ENCODE results near the gene SEC24A. TPM values are rescaled to one million over a fixed set of nuclear protein-coding genes. Genes with fewer than 3 reads are reported as not detected.
"Not testable (repeated sequence)": the region's sequence is repeated elsewhere in the genome, so short reads cannot be mapped to it uniquely, and the experiment has no call there.

The SEC24A gene
- total and polyA plus RNA-seq, 2 donors, result 7.8 to 52.7 TPM

DNA sequence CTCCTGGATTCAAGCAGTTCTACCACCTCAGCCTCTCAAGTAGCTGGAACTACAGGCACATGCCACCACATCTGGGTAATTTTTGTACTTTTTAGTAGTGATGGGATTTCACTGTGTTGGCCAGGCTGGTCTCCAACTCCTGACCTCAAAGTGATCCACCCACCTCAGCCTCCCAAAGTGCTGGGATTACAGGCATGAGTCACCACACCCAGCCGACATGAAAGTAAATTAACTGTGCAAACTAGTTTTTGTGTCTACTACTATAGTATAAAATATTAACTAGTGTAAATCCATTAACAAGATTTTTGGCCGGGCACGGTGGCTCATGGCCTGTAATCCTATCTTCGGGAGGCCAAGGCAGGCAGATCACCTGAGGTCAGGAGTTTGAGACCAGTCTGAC lies 25.0 kb downstream of the SEC24A start:
- not testable (repeated sequence) for H3K27ac ChIP-seq (ENCODE audit: low read depth); H3K36me3 ChIP-seq (ENCODE audit: insufficient read depth); H3K4me1 ChIP-seq (ENCODE audit: insufficient read depth); DNase-seq (ENCODE audit: extremely low spot score); H3K4me3 ChIP-seq (ENCODE audit: low read depth, low read length)
- 89% methylated on average over 4 of the region's 4 CpGs for WGBS

GRCh38 chr5:134677357-134677756 lies 28.8 kb downstream of the SEC24A start:
- DNase-seq (ENCODE audit: extremely low spot score); H3K4me3 ChIP-seq (ENCODE audit: low read depth, low read length); H3K4me1 ChIP-seq (ENCODE audit: insufficient read depth); H3K27ac ChIP-seq (ENCODE audit: low read depth); H3K36me3 ChIP-seq (ENCODE audit: insufficient read depth): not testable (repeated sequence)
- WGBS, result 91% methylated on average over 4 of the region's 4 CpGs

- not testable (repeated sequence) for H3K4me1 ChIP-seq (ENCODE audit: insufficient read depth); DNase-seq (ENCODE audit: extremely low spot score); H3K27ac ChIP-seq (ENCODE audit: low read depth); H3K4me3 ChIP-seq (ENCODE audit: low read depth, low read length); H3K36me3 ChIP-seq (ENCODE audit: insufficient read depth)
- 96% methylated on average over 8 of the region's 8 CpGs for WGBS
These were observed 41.6 kb downstream of the SEC24A start for GRCh38 chr5:134690144-134690543.

DNA sequence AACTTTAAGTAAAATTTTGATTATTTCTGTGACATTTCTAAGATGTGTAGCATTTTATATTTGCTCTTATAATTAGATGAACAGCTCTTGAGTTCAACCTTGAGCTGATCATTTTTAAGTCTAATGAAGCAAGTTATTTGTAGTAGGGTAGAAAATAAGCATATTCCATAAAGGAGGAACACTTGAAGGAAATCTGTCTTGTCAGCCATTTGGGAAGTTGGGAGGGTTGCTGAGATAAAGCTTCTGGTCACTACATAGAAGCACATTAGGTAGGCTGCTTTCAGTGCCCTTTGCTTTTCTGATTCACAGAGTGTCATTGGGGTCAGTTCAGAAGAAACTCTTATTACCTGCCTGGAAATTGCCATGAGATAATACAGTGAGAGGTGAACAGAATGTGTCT lies 44.1 kb downstream of the SEC24A start:
- DNase-seq (ENCODE audit: extremely low spot score), result no peak
- Histone ChIP-seq H3K4me1 (ENCODE audit: insufficient read depth) (no peaks in the 10 kb centered on the region), H3K27ac (ENCODE audit: low read depth) (no peak overlapping the region), H3K36me3 (ENCODE audit: insufficient read depth) (peaks cover 6% of the 10 kb centered on the region), H3K4me3 (ENCODE audit: low read depth, low read length) (no peak overlapping the region)

GRCh38 chr5:134708301-134708700 lies 59.7 kb downstream of the SEC24A start:
- no peak overlapping the region for H3K4me3 ChIP-seq (ENCODE audit: low read depth, low read length)
- H3K4me1 ChIP-seq (ENCODE audit: insufficient read depth), result no peaks in the 10 kb centered on the region
- no peak overlapping the region for H3K27ac ChIP-seq (ENCODE audit: low read depth)
- no peak for DNase-seq (ENCODE audit: extremely low spot score)
- whole genome bisulfite sequencing, result 97% methylated on average over 1 of the region's 1 CpG
- H3K36me3 ChIP-seq (ENCODE audit: insufficient read depth), result peaks cover 7% of the 10 kb centered on the region

GRCh38 chr5:134714120-134714519 lies 65.5 kb downstream of the SEC24A start:
- no peak overlapping the region for H3K27ac ChIP-seq (ENCODE audit: low read depth)
- peaks cover 5% of the 10 kb centered on the region for H3K36me3 ChIP-seq (ENCODE audit: insufficient read depth)
- WGBS, result 88% methylated on average over 5 of the region's 5 CpGs
- no peaks in the 10 kb centered on the region for H3K4me1 ChIP-seq (ENCODE audit: insufficient read depth)
- no peak for DNase-seq (ENCODE audit: extremely low spot score)
- no peak overlapping the region for H3K4me3 ChIP-seq (ENCODE audit: low read depth, low read length)

GRCh38 chr5:134714541-134714940 lies 66.0 kb downstream of the SEC24A start:
- Histone ChIP-seq H3K4me1 (ENCODE audit: insufficient read depth) (no peaks in the 10 kb centered on the region), H3K4me3 (ENCODE audit: low read depth, low read length) (no peak overlapping the region), H3K27ac (ENCODE audit: low read depth) (no peak overlapping the region), H3K36me3 (ENCODE audit: insufficient read depth) (peaks cover 5% of the 10 kb centered on the region)
- no peak for DNase-seq (ENCODE audit: extremely low spot score)
- 95% methylated on average over 3 of the region's 3 CpGs for WGBS

- not testable (repeated sequence) for H3K36me3 ChIP-seq (ENCODE audit: insufficient read depth); H3K4me1 ChIP-seq (ENCODE audit: insufficient read depth); H3K27ac ChIP-seq (ENCODE audit: low read depth); DNase-seq (ENCODE audit: extremely low spot score); H3K4me3 ChIP-seq (ENCODE audit: low read depth, low read length)
- WGBS, result 89% methylated on average over 4 of the region's 4 CpGs
These were observed 66.9 kb downstream of the SEC24A start for GRCh38 chr5:134715466-134715865.

GRCh38 chr5:134724872-134725271 lies 76.3 kb downstream of the SEC24A start:
- Histone ChIP-seq H3K4me1 (ENCODE audit: insufficient read depth) (no peaks in the 10 kb centered on the region), H3K36me3 (ENCODE audit: insufficient read depth) (no peaks in the 10 kb centered on the region), H3K27ac (ENCODE audit: low read depth) (no peak overlapping the region), H3K4me3 (ENCODE audit: low read depth, low read length) (no peak overlapping the region)
- no peak for DNase-seq (ENCODE audit: extremely low spot score)
- 87% methylated on average over 1 of the region's 1 CpG for WGBS

DNA sequence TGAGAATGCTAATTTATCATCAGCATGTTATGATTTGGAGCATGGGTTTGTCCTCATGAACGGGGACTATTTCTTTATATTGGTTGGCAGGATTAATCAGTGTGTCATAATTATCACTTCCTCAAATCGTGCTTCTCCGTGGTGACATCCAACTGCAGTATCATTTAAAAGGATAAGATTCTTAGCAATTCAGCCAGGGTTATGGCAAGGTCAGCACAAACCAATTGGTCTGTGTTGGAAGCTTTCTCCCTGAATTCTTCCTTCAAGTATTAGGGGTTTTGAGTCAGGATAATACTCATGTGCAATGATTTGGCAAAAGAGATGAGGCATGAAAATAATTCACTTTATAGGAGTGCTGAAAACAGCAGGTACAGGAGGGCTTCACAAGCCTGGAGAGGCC lies 84.2 kb downstream of the SEC24A start:
- DNase-seq (ENCODE audit: extremely low spot score), result no peak
- no peak overlapping the region for H3K4me3 ChIP-seq (ENCODE audit: low read depth, low read length)
- H3K36me3 ChIP-seq (ENCODE audit: insufficient read depth), result no peaks in the 10 kb centered on the region
- H3K4me1 ChIP-seq (ENCODE audit: insufficient read depth), result no peaks in the 10 kb centered on the region
- H3K27ac ChIP-seq (ENCODE audit: low read depth), result no peak overlapping the region
- 66% methylated on average over 3 of the region's 3 CpGs for WGBS

GRCh38 chr5:134735243-134735642 lies 86.7 kb downstream of the SEC24A start:
- 76% methylated on average over 4 of the region's 4 CpGs for WGBS

DNA sequence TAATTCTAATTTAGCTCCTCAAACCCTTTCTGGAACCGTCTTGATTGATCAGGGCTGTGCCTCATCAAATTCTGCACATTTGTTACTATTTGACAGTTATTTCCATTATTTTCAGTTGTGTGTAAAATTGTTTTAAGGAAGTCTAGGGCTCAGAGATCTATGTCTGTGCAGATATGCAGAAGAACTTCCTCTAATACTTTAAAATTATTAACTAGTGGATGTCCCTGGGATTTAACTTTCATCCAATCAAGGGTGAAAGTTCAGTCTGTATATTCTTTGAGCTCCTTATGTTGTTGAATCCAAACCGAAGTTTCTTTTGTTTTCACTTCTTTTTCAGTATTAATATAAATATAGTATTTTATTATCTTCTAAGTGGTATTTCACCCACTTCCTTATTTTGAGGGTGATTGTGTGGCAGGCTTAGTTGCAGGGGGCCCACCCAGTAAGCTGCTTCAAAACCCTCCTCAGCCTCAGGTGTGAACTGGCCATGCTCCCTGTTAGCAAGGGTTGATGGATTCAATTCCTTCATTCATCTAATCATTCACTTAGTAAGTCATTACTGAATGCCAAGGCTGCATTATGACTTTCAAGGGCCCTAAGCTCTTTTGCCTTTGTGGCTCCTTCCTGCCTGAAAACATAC lies 87.7 kb downstream of the SEC24A start:
- no peaks in the 10 kb centered on the region for H3K4me1 ChIP-seq (ENCODE audit: insufficient read depth)

More at GRCh38 chr5:134735243-134735642, 86.7 kb downstream of the SEC24A start:
- Histone ChIP-seq H3K36me3 (ENCODE audit: insufficient read depth) (no peaks in the 10 kb centered on the region), H3K4me1 (ENCODE audit: insufficient read depth) (no peaks in the 10 kb centered on the region), H3K4me3 (ENCODE audit: low read depth, low read length) (no peak overlapping the region), H3K27ac (ENCODE audit: low read depth) (no peak overlapping the region)
- DNase-seq (ENCODE audit: extremely low spot score), result no peak

DNA sequence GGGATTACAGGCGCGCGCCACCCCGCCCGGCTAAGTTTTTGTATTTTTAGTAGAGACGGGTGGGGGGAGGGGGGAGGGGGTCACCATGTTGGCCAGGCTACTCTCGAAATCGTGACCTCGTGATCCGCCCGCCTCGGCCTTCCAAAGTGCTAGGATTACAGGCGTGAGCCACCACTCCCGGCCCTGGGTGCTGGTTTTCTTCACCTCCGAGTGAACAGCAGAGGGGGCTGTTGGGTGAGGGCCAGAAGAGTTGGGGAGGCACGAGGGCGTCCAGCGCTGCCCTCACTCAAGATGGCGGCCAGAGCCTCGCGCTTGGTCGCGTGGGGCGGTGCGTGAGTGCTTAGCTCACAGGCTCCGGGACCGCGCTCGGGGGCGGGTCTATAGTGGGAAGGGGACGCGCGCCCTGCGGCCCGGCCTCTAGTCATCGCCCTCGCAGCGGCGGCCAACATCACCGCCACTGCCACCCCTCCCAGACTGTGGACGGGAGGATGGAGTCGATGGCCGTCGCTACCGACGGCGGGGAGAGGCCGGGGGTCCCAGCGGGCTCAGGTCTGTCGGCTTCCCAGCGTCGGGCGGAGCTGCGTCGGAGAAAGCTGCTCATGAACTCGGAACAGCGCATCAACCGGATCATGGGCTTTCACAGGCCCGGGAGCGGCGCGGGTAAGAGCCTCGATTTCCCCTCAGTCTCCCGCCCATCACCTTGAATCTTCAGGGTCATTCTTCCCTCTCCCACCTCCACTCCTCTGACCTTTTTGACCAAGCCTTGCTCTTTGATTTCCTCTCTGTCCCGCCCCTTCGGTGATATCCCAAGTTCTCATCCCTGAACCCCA lies 89.8 kb downstream of the SEC24A start, which contains the start of gene CAMLG:
Gene CAMLG (plus strand): TSS at position 416 of the 830 bp plus-strand sequence. CDS start 73 bp downstream, at position 489.
- Histone ChIP-seq H3K27ac (ENCODE audit: low read depth) (peak within 1 kb of the TSS; percentile 91), H3K36me3 (ENCODE audit: insufficient read depth) (peaks cover 2% of the 10 kb centered on the region), H3K4me3 (ENCODE audit: low read depth, low read length) (peak within 1 kb of the TSS; percentile 79), H3K4me1 (ENCODE audit: insufficient read depth) (no peaks in the 10 kb centered on the region)
- peak; percentile 93 for DNase-seq (ENCODE audit: extremely low spot score)
- under 1% methylated on average over 66 of the region's 66 CpGs for WGBS

More for the DNA sequence above, 87.7 kb downstream of the SEC24A start:
- DNase-seq (ENCODE audit: extremely low spot score), result no peak
- Histone ChIP-seq H3K27ac (ENCODE audit: low read depth) (no peak overlapping the region), H3K36me3 (ENCODE audit: insufficient read depth) (no peaks in the 10 kb centered on the region), H3K4me3 (ENCODE audit: low read depth, low read length) (no peak overlapping the region)
- 64% methylated on average over 2 of the region's 2 CpGs for WGBS
